HuH-7 (cell line): Measurements from ENCODE around the gene MLF1.

Experiments used
- DNase-seq: peaks from one replicate; pipeline ENCODE4 v3.0.0; 2011; ENCODE audit warnings: low spot score

The MLF1 gene

GRCh38 chr3:158574646-158575045, 3.7 kb downstream of the MLF1 start:
- DNase-seq: no peak

DNA sequence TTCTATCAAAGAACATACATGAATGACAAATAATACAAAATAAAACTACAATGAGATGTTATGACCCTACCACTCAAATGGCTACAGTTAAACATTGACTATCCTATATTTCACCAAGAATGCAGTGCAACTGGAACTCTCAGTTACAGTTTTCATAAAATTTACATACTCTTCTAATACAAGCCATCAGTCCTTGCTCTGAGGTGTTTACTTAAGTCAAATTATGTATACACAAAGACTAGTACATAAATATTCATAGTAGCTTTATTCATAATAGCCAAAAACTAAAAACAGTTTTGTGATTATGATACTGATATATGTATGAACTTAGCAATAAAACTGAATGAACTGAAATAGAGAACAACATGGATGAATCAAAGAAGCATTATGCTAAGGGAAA, 19.2 kb downstream of the MLF1 start:
- DNase-seq: no peak

- DNase-seq: no peak
Observed at GRCh38 chr3:158600787-158601186, 29.8 kb downstream of the MLF1 start.

DNA sequence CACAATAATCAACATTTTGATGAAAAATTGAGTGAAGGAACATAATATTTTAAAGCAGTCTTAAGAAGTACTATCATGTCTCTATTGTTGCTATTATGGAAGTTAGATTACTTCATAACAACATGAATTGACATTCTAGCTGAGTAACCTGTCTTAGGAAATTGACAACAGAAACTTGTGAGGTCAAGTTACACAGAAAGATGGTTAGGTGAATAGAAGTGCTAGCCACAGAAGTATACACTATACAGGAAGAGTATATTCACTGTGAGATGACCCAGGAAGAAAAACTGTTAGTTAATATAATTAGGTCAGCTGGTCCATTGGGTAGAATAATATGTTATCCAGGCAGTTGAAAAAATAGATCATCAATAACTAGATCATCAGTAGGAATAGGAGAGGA, 31.2 kb downstream of the MLF1 start:
- no peak for DNase-seq

- DNase-seq: no peak
Observed at GRCh38 chr3:158617982-158618875, 47.2 kb downstream of the MLF1 start.

GRCh38 chr3:158625881-158626280, 54.9 kb downstream of the MLF1 start:
- DNase-seq: no peak

GRCh38 chr3:158631981-158632380, 61.0 kb downstream of the MLF1 start:
- DNase-seq: no peak

DNA sequence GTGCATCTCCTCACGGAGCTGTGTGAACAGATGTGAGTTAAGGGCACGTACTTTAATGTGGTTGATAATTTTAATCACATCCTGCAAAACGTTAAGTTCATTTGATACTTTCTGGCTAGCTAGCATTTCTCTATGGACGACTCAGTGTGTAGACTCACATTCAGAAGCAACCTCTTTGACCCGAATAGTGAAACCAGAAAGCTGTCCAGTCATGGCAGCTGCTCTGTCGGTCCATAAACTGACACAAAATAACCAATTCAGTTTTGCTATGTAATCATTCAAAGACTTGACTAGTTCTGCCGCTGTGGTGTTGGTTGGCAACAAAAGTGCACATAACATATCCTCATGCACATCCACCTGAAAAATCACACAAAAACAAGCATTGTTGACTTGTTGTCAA, 69.7 kb downstream of the MLF1 start:
- DNase-seq: no peak

DNA sequence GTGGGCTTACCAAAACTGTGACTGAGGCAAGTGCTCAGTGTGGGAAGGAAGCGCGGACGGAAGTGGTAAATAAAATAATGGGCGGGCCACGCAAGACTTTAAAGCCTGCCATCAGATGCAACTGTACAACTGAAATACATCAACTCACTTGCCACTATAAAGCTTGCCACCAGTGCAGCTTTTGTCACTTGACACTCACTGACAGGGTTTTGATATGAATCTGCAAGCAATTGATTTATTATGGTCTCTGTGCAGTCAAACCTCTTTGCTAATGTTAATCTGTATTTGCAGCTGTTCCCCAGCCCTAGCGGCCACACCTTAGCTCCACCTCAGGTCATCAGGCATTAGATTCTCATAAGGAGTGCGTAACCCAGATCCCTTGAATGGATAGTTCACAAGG, 71.0 kb downstream of the MLF1 start:
- no peak for DNase-seq

DNA sequence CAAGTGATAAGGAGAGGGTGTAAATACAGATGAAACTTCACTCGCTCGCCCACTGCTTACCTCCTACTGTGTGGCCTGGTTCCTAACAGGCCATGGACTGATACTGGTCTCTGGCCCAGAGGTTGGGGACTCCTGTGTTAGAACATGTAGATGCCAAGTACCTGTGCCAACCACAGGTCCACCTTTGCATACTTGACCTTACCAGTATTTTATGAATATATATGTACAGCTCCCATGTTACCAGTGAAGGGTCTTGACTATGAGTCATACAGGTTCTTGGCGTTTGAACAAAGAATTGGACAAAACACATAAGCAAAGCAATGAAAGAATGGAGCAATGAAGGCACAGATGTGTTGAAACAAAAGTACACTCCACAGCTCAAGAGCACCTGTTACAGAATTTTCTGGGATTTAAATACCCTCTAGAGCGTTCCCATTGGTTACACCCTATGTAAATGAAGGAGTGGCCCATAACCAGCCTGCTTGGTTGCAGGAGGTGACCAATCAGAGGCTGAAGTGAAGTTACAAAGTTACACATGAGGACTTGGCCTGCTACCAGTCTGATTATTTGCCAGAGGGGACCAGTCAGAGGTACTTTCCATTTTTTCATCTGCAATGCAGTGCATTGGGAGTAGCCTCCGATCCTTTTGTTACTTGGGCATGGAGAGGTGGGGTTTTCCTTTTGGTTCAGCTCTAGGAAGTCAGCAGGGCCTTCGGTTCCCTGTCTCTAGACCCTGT, 71.6 kb downstream of the MLF1 start:
- DNase-seq: no peak

DNA sequence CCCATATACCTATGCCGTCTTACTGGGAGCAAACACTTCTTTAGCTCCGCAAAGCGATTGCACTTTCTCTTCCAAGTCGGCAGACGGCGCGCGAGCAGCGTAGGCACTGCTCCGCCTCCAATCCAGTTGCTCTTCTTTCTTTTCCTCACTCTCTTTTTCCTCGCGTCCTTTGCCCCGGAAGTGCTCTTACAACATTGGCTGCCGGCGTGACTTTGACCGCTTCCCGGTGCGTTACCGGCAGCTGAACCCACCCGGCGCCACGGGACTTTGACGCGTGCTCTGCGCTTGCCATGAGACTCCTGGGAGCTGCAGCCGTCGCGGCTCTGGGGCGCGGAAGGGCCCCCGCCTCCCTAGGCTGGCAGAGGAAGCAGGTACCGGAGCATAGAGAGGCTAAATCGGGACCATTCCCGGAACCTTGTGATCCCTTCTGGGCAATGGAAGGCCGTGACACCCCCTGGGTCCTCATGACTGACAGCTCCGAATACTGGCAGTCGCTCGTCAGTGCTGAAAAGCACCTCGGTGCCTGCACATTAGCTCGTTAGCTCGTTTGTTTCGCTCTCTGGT, 73.4 kb downstream of the MLF1 start, which contains the start of gene GFM1:
Gene GFM1 (plus strand): TSS at position 183 of the 564 bp plus-strand sequence. CDS start 108 bp downstream, at position 291.
- peak; percentile 55 for DNase-seq

DNA sequence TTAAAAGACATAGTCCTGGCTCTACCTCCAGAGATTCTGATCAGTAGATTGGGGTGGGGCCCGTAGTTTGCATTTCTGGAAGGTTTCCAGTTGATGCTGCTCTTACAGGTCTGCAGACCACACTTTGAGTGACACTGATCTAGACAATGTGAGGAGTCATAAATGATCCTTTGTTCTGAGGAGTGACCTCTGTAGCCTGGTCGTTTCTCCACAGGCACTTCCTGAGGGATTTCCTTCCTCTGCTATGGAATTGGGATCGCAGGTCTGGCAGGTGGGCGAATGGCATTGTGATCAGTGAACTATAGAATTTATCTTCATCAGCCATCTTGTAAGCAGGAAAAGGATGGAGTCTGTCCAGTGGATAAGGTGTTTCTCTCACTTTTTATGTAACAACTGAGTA, 78.8 kb downstream of the MLF1 start:
- DNase-seq: no peak

GRCh38 chr3:158651192-158651591, 80.2 kb downstream of the MLF1 start:
- no peak for DNase-seq

GRCh38 chr3:158652463-158652862, 81.5 kb downstream of the MLF1 start:
- DNase-seq: peak; percentile 11
